K562 (cell line): ENCODE data around the gene SECISBP2. TPM values are rescaled to one million over a fixed set of nuclear protein-coding genes. Genes with fewer than 3 reads are reported as not detected.

Experiments
- ATAC-seq: fragments of 200-7000 bp; cut with Tn5 transposase; 3 replicates; pipeline ENCODE4 v1.9.1; 2020; ENCODE audit warnings: moderate library complexity
- BruUV-seq: library from RNA; stranded (reverse); fragments of 400-500 nt; replicated peaks from 2 replicates; lab custom pipeline; 2021; lab: Mats Ljungman, UMichigan
- CTCF ChIA-PET: fragments of 300-600 bp; formaldehyde crosslinking; extraction: SDS; loops from one replicate; lab custom pipeline; 2021; ENCODE audit warnings: low intra/inter-chr PET ratio; lab: Yijun Ruan, JAX
- POLR2A ChIA-PET: fragments of 300-600, 350-650 bp; sonication (Branson Sonifier 250); formaldehyde crosslinking; extraction: SDS; loops from one replicate; lab custom pipeline; 2021; ENCODE audit warnings: antibody characterized with exemption, inconsistent platforms; lab: Yijun Ruan, JAX
- DNase-seq, 4 experiments: peaks; one replicate each; pipeline versions ENCODE4 v3.0.0 to v3.0.0-alpha.2; 2011 to 2018; ENCODE audit warnings: low spot score in 3 of 4, mixed read lengths in 3 of 4; ENCODE audit errors: extremely low read depth in 1 of 4
- FAIRE-seq: peaks from 2 replicates; lab custom pipeline; 2011; peaks lifted over from hg19 to GRCh38; lab: Jason Lieb, UNC
- H2AFZ ChIP-seq: 2 replicates; pipeline ENCODE4 v1.6.0; 2011; ENCODE audit warnings: low read depth, low read length, control low read depth, inconsistent platforms
- H3K27ac ChIP-seq: fragments of 200-600 bp; 3 replicates; pipeline ENCODE4 v1.8.0; 2011; ENCODE audit warnings: low read depth, mild to moderate bottlenecking, control low read depth, inconsistent platforms, low read length, moderate library complexity, mixed read lengths; ENCODE audit errors: extremely low read depth
- H3K27me3 ChIP-seq, 2 experiments: fragments of 300-600 bp in 1 of 2; 2 replicates in 1 of 2; 3 replicates in 1 of 2; pipeline versions ENCODE4 v1.6.0 to v1.8.0; 2011; ENCODE audit warnings: inconsistent platforms in 2 of 2, low read length in 2 of 2, mild to moderate bottlenecking in 1 of 2, mixed read lengths in 1 of 2, moderate library complexity in 1 of 2; ENCODE audit not compliant: control insufficient read depth in 2 of 2, insufficient read depth in 2 of 2
- H3K36me3 ChIP-seq: fragments of 300-600 bp; 3 replicates; pipeline ENCODE4 v1.8.0; 2011; ENCODE audit warnings: mild to moderate bottlenecking, low read length, inconsistent platforms; ENCODE audit not compliant: control insufficient read depth, insufficient read depth
- H3K4me1 ChIP-seq, 2 experiments: fragments of 200-600 bp in 1 of 2; replicated peaks in 1 of 2; 2 replicates in 1 of 2; 3 replicates in 1 of 2; pipeline versions ENCODE4 v1.5.1 to v1.8.0; 2011; ENCODE audit warnings: inconsistent platforms in 2 of 2, low read length in 2 of 2, mild to moderate bottlenecking in 1 of 2, mixed read lengths in 1 of 2, moderate library complexity in 1 of 2; ENCODE audit not compliant: control insufficient read depth in 2 of 2, insufficient read depth in 2 of 2
- H3K4me2 ChIP-seq: 2 replicates; pipeline ENCODE4 v1.6.1; 2011; ENCODE audit warnings: low read length, control low read depth, inconsistent platforms, mixed read lengths; ENCODE audit not compliant: insufficient read depth
- H3K4me3 ChIP-seq: fragments of 200-600 bp; sonication (generic), shearing (Covaris generic); 2 replicates; pipeline ENCODE4 v1.5.1; 2016; ENCODE audit warnings: control low read depth, inconsistent platforms
- H3K79me2 ChIP-seq: fragments of 200-600 bp; 3 replicates; pipeline ENCODE4 v1.8.0; 2011; ENCODE audit warnings: low read length, inconsistent platforms; ENCODE audit not compliant: control insufficient read depth, insufficient read depth
- H3K9ac ChIP-seq, 2 experiments: 2 replicates each; pipeline versions ENCODE4 v1.6.0 to v1.6.1; 2011; ENCODE audit warnings: low read depth in 2 of 2, low read length in 2 of 2, control low read depth in 1 of 2, inconsistent platforms in 1 of 2, mild to moderate bottlenecking in 1 of 2, mixed read lengths in 1 of 2; ENCODE audit not compliant: insufficient read depth in 1 of 2
- H3K9me1 ChIP-seq: one replicate; pipeline ENCODE4 v1.6.0; 2011; ENCODE audit warnings: inconsistent platforms, mild to moderate bottlenecking, low read length, moderate library complexity; ENCODE audit not compliant: control insufficient read depth, insufficient read depth
- H3K9me3 ChIP-seq: replicated peaks from 2 replicates; pipeline ENCODE4 v1.5.1; 2011; ENCODE audit warnings: low read depth, low read length, inconsistent platforms; ENCODE audit not compliant: control insufficient read depth, insufficient read depth
- H4K20me1 ChIP-seq: replicated peaks from 2 replicates; pipeline ENCODE4 v1.6.1; 2011; ENCODE audit warnings: low read length, inconsistent platforms, mixed read lengths; ENCODE audit not compliant: control insufficient read depth, insufficient read depth
- ARNT ChIP-seq, 2 experiments: fragments of 450-650 bp; IDR thresholded peaks; 2 replicates each; pipeline ENCODE4 v1.6.1; 2016; ENCODE audit warnings: mild to moderate bottlenecking in 1 of 2
- BCL6 ChIP-seq: fragments of 250-450 bp; sonication (Bioruptor Pico); IDR thresholded peaks from 2 replicates; pipeline ENCODE4 v1.4.0; 2020
- CBX2 ChIP-seq: fragments of 200-600 bp; sonication (generic); IDR thresholded peaks from one replicate; pipeline ENCODE4 v1.6.1; 2012; ENCODE audit warnings: mild to moderate bottlenecking, low read length, inconsistent platforms; ENCODE audit not compliant: insufficient read depth, poor library complexity, severe bottlenecking
- FOXK2 ChIP-seq, 2 experiments: fragments of 450-650 bp; IDR thresholded peaks in 1 of 2; conservative IDR thresholded peaks in 1 of 2; 2 replicates each; pipeline ENCODE4 v1.6.1; 2016; ENCODE audit warnings: low read depth in 2 of 2, mild to moderate bottlenecking in 1 of 2
- HIVEP1 ChIP-seq: fragments of 250-450 bp; sonication (Bioruptor Pico); IDR thresholded peaks from 2 replicates; pipeline ENCODE4 v1.4.0; 2020; ENCODE audit warnings: mild to moderate bottlenecking
- HMG20A ChIP-seq: fragments of 450-650 bp; formaldehyde crosslinking; conservative IDR thresholded peaks from 2 replicates; pipeline ENCODE4 v1.4.0; 2020; ENCODE audit warnings: mild to moderate bottlenecking, mixed read lengths
- KDM1A ChIP-seq, 2 experiments: fragments of 450-650 bp; IDR thresholded peaks; 2 replicates each; pipeline ENCODE4 v1.6.1; 2016; ENCODE audit warnings: mild to moderate bottlenecking in 2 of 2
- MCM3 ChIP-seq: fragments of 450-650 bp; IDR thresholded peaks from 2 replicates; pipeline ENCODE4 v1.6.1; 2016
- POLR2A ChIP-seq: fragments of 450-650 bp; conservative IDR thresholded peaks from 2 replicates; pipeline ENCODE4 v1.6.1; 2016
- RBM17 ChIP-seq: fragments of 200-400 bp; formaldehyde crosslinking; IDR thresholded peaks from 2 replicates; pipeline ENCODE4 v1.6.1; 2017; ENCODE audit warnings: low read depth, mild to moderate bottlenecking, low read length, borderline replicate concordance
- SMAD2 ChIP-seq: fragments of 150-350 bp; IDR thresholded peaks from 2 replicates; pipeline ENCODE4 v1.6.1; 2014; ENCODE audit warnings: low read depth, mild to moderate bottlenecking, low read length
- TAL1 ChIP-seq: fragments of 450-650 bp; IDR thresholded peaks from 2 replicates; pipeline ENCODE4 v1.6.1; 2016; ENCODE audit warnings: mild to moderate bottlenecking
- ZNF133 ChIP-seq: fragments of 250-450 bp; sonication (Bioruptor Pico); IDR thresholded peaks from 2 replicates; pipeline ENCODE4 v1.4.0; 2020; ENCODE audit warnings: mild to moderate bottlenecking
- ZNF134 ChIP-seq: fragments of 250-450 bp; sonication (Bioruptor Pico); conservative IDR thresholded peaks from 2 replicates; pipeline ENCODE4 v1.4.0; 2020
- ZNF507 ChIP-seq: conservative IDR thresholded peaks from 2 replicates; pipeline ENCODE4 v1.6.1; 2017; ENCODE audit warnings: missing genetic modification characterization, missing compliant biosample characterization
- ZNF57 ChIP-seq: fragments of 450-650 bp; formaldehyde crosslinking; IDR thresholded peaks from 2 replicates; pipeline ENCODE4 v1.4.0; 2020; ENCODE audit warnings: mild to moderate bottlenecking, moderate library complexity
- ZNF707 ChIP-seq: fragments of 250-450 bp; sonication (Bioruptor Pico); conservative IDR thresholded peaks from 2 replicates; pipeline ENCODE4 v1.8.0; 2022; ENCODE audit warnings: inconsistent platforms, mild to moderate bottlenecking, moderate library complexity
- WGBS: fragments of 100-300 bp; shearing (Covaris generic); methylation state at CpG from one replicate; pipeline ENCODE4 v1.1.6; 2016; ENCODE audit warnings: low coverage, mixed read lengths; ENCODE audit not compliant: insufficient coverage; ENCODE audit errors: missing lambda C conversion rate; 5-methylcytosine and 5-hydroxymethylcytosine counted together
- in situ Hi-C: fragments of 300-500 bp; cut with MboI; formaldehyde crosslinking; loops from 4 replicates; pipeline ENCODE4 v1.15.0; 2018; ENCODE audit warnings: inconsistent platforms, mixed read lengths
- intact Hi-C: fragments of 100-400 bp; cut with micrococcal nuclease; formaldehyde crosslinking; loops from 2 replicates; pipeline ENCODE4 v1.14.2; 2022
- polyA plus RNA-seq, 8 experiments: library from polyadenylated mRNA; depleted of rRNA in 4 of 8; stranded (reverse) in 5 of 8; unstranded in 3 of 8; fragments of >200 nt; fragmentation: Nextera tagmentation in 2 of 8; fragmentation: Illumina TruSeq in 1 of 8; extraction: Ambion mirVana in 2 of 8; extraction: Trizol in 1 of 8; gene quantifications; 2 replicates each; pipeline versions ENCODE4 v1.2.1 to v1.2.3, GENCODE V29; 2011 to 2014; ENCODE audit warnings: inconsistent platforms in 1 of 8, missing spikeins in 1 of 8
- total RNA-seq, 7 experiments: library from RNA; depleted of rRNA in 6 of 7; stranded (reverse); fragments of >200 nt in 6 of 7; fragmentation: Illumina TruSeq in 2 of 7; extraction: Trizol in 2 of 7; gene quantifications; 2 replicates each; pipeline versions ENCODE4 v1.2.1 to v1.2.3, GENCODE V29; 2011 to 2021; ENCODE audit warnings: low replicate concordance in 1 of 7

Gene SECISBP2
- total and polyA plus RNA-seq, 9 of the 15 experiments (the other 6 are each of a cell fraction or from before 2014, with no cell fraction given): 3.2 to 41.6 (median 26.1) TPM

GRCh38 chr9:89361031-89361430 is 42.7 kb downstream of the SECISBP2 start:
- H2AFZ ChIP-seq: no peak overlapping the region
- ChIA-PET POLR2A (no interaction called here), CTCF (no interaction called here)
- intact Hi-C loops: no loop called here
- H3K27me3 ChIP-seq: no peaks in the 10 kb centered on the region
- peaks cover 45% of the 10 kb centered on the region; the same call in 2 of the 3 replicates for H3K36me3 ChIP-seq
- no peaks in the 10 kb centered on the region for H3K9me3 ChIP-seq
- no peaks in the 10 kb centered on the region for H4K20me1 ChIP-seq
- no peak overlapping the region for H3K4me3 ChIP-seq
- ATAC-seq: no peak
- 95% methylated on average over 5 of the region's 6 CpGs for WGBS
- no peak overlapping the region for H3K9ac ChIP-seq
- no peaks in the 10 kb centered on the region for H3K9me1 ChIP-seq
- no TSS peak for BruUV-seq
- no peak for FAIRE-seq
- no peak overlapping the region for H3K4me2 ChIP-seq
- in situ Hi-C loops: no loop called here
- no peak overlapping the region for H3K27ac ChIP-seq
- H3K79me2 ChIP-seq: no peaks in the 10 kb centered on the region
- no peaks in the 10 kb centered on the region; a peak in 1 of 5 replicates for H3K4me1 ChIP-seq
- no peak for DNase-seq
- no peak for TF ChIP-seq ZNF57 (CRISPR knock-in tag)
- TF ChIP-seq BCL6: no peak
- TF ChIP-seq ZNF707: no peak
- no peak for TF ChIP-seq ZNF133 (CRISPR knock-in tag)
- no peak for TF ChIP-seq HMG20A (CRISPR knock-in tag)
- no peak for TF ChIP-seq KDM1A (IDR thresholded peaks at IDR 0.05)
- TF ChIP-seq ZNF134: no peak
- no peak for TF ChIP-seq HIVEP1
- TF ChIP-seq MCM3: no peak
- TF ChIP-seq ARNT (IDR thresholded peaks at IDR 0.05): no peak
- TF ChIP-seq POLR2A: no peak
- TF ChIP-seq SMAD2: no peak
- no peak for TF ChIP-seq TAL1
- no peak for TF ChIP-seq FOXK2 (conservative IDR thresholded peaks at IDR 0.05 in 1 of 2, IDR thresholded peaks at IDR 0.05 in 1 of 2; ENCODE audit: low read depth in 2 of 2)
- TF ChIP-seq ZNF507 (tag): no peak
- no peak for TF ChIP-seq RBM17
- no peak for TF ChIP-seq CBX2
